Keratinocyte (primary cell): Measurements from ENCODE around the gene PCDHA6.

Source experiments
- CTCF ChIP-seq, 3 experiments: IDR thresholded peaks in 1 of 3; conservative IDR thresholded peaks in 1 of 3; optimal IDR thresholded peaks in 1 of 3; 2 replicates in 2 of 3; 3 replicates in 1 of 3; pipeline versions ENCODE3 to v1.5.1; 2011; ENCODE audit warnings: low read length in 3 of 3, mild to moderate bottlenecking in 3 of 3, moderate library complexity in 2 of 3, control low read depth in 1 of 3, inconsistent platforms in 1 of 3; ENCODE audit not compliant: insufficient read depth in 2 of 3; ENCODE audit errors: extremely low read depth in 1 of 3
- EZH2 ChIP-seq: IDR thresholded peaks from one replicate; pipeline ENCODE4 v1.6.1; 2012; ENCODE audit warnings: inconsistent platforms, mild to moderate bottlenecking, low read length, moderate library complexity

GRCh38 chr5:140857177-140857986, 29.6 kb downstream of the PCDHA6 start:
- TF ChIP-seq CTCF (optimal IDR thresholded peaks at IDR 0.05 in 1 of 3, IDR thresholded peaks at IDR 0.05 in 1 of 3, conservative IDR thresholded peaks at IDR 0.05 in 1 of 3; ENCODE audit: extremely low read depth in 1 of 3, insufficient read depth in 2 of 3, low read length in 3 of 3) (no peak), EZH2 (no peak)
